ENCODE results near the gene NPAS3. TPM values are rescaled to one million over a fixed set of nuclear protein-coding genes. Genes with fewer than 3 reads are reported as not detected.
A peak's percentile ranks its signal among the peaks of the same experiment; 100 is the strongest.

NPAS3 gene
- total and polyA plus RNA-seq, 2 donors (not counting 3 experiments of a cell fraction or from before 2014, with no cell fraction given) = 0.10 to 0.13 TPM

GRCh38 chr14:32896979-32897697 lies 41.5 kb upstream of the NPAS3 start:
- TF ChIP-seq JUN (IDR thresholded peaks at IDR 0.05; ENCODE audit: borderline replicate concordance, insufficient read depth, insufficient read length, low read depth) (no peak), FOS (IDR thresholded peaks at IDR 0.05; ENCODE audit: borderline replicate concordance, insufficient read depth, low read length) (no peak), GATA2 (IDR thresholded peaks at IDR 0.05; ENCODE audit: insufficient read depth, insufficient read length, low read depth, low read length) (no peak)
- Histone ChIP-seq H3K27ac (ENCODE audit: insufficient read depth, low read depth, low read length) (no peak overlapping the region), H3K4me1 (ENCODE audit: control insufficient read depth, extremely low read depth, insufficient read depth, low read length) (no peaks in the 10 kb centered on the region), H3K9ac (replicated peaks; ENCODE audit: extremely low read depth, insufficient read depth, low read length) (peak overlapping the region; percentile 61), H3K9me1 (replicated peaks; ENCODE audit: control insufficient read depth, extremely low read depth, insufficient read depth, low read length) (no peaks in the 10 kb centered on the region), H3K27me3 (ENCODE audit: control insufficient read depth in 2 of 2, insufficient read depth in 2 of 2, low read length in 2 of 2) (no peaks in the 10 kb centered on the region), H4K20me1 (replicated peaks; ENCODE audit: control insufficient read depth, extremely low read depth, insufficient read depth, low read length) (no peaks in the 10 kb centered on the region), H3K4me2 (ENCODE audit: insufficient read depth, low read length) (peak overlapping the region; percentile 93), H2AFZ (ENCODE audit: low read depth, low read length) (peak overlapping the region; percentile 96), H3K36me3 (ENCODE audit: control insufficient read depth in 2 of 2, extremely low read depth in 1 of 2, insufficient read depth in 2 of 2, low read length in 2 of 2) (no peaks in the 10 kb centered on the region), H3K4me3 (replicated peaks in 1 of 3; ENCODE audit: insufficient read depth in 1 of 3, low read depth in 1 of 3, low read length in 3 of 3) (peak overlapping the region; percentile 38 to 89 (median 70)), H3K79me2 (ENCODE audit: control insufficient read depth, insufficient read depth, low read length) (no peaks in the 10 kb centered on the region), H3K9me3 (replicated peaks; ENCODE audit: control insufficient read depth, insufficient read depth, low read length) (no peaks in the 10 kb centered on the region)
- FAIRE-seq = peak; percentile 77
- BruUV-seq (replicated peaks) = no TSS peak
- dilution Hi-C loops (cut with MboI; ENCODE audit: extremely low pct_ligation_motif_present, low sequenced_read_pairs) (no loop called here), intact Hi-C loops (cut with micrococcal nuclease) (no loop called here)
- POLR2A ChIA-PET = no interaction called here
- peak; percentile 63 for DNase-seq (ENCODE audit: low read depth, low spot score)
- CTCF ChIA-PET = interaction anchor here (0.7 to 1.0 kb wide), 2 partner anchors 17 to 896 kb away, joined by 3 to 4 read pairs; no protein-coding TSS in a partner anchor

- Histone ChIP-seq H3K9me3 (replicated peaks; ENCODE audit: control insufficient read depth, insufficient read depth, low read length) (no peaks in the 10 kb centered on the region), H3K9ac (replicated peaks; ENCODE audit: extremely low read depth, insufficient read depth, low read length) (no peak overlapping the region), H3K36me3 (ENCODE audit: control insufficient read depth in 2 of 2, extremely low read depth in 1 of 2, insufficient read depth in 2 of 2, low read length in 2 of 2) (no peaks in the 10 kb centered on the region), H4K20me1 (replicated peaks; ENCODE audit: control insufficient read depth, extremely low read depth, insufficient read depth, low read length) (no peaks in the 10 kb centered on the region), H3K79me2 (ENCODE audit: control insufficient read depth, insufficient read depth, low read length) (no peaks in the 10 kb centered on the region), H3K9me1 (replicated peaks; ENCODE audit: control insufficient read depth, extremely low read depth, insufficient read depth, low read length) (no peaks in the 10 kb centered on the region), H3K27ac (ENCODE audit: insufficient read depth, low read depth, low read length) (no peak overlapping the region), H3K4me1 (ENCODE audit: control insufficient read depth, extremely low read depth, insufficient read depth, low read length) (no peaks in the 10 kb centered on the region), H3K4me2 (ENCODE audit: insufficient read depth, low read length) (peak overlapping the region; percentile 93), H3K27me3 (ENCODE audit: control insufficient read depth in 2 of 2, insufficient read depth in 2 of 2, low read length in 2 of 2) (no peaks in the 10 kb centered on the region), H3K4me3 (replicated peaks in 1 of 3; ENCODE audit: insufficient read depth in 1 of 3, low read depth in 1 of 3, low read length in 3 of 3) (peak overlapping the region; percentile 38 to 89 (median 70)), H2AFZ (ENCODE audit: low read depth, low read length) (peak overlapping the region; percentile 96)
- no TSS peak for BruUV-seq (replicated peaks)
- POLR2A ChIA-PET = no interaction called here
- DNase-seq (ENCODE audit: low read depth, low spot score) = no peak
- intact Hi-C loops (cut with micrococcal nuclease) = no loop called here
- TF ChIP-seq JUN (IDR thresholded peaks at IDR 0.05; ENCODE audit: borderline replicate concordance, insufficient read depth, insufficient read length, low read depth) = no peak
- no peak for TF ChIP-seq EZH2 (IDR thresholded peaks at IDR 0.05; ENCODE audit: borderline replicate concordance, low read depth, low read length, severe bottlenecking)
- no peak for TF ChIP-seq MAX (IDR thresholded peaks at IDR 0.05; ENCODE audit: insufficient read depth, insufficient read length)
- TF ChIP-seq GATA2 (IDR thresholded peaks at IDR 0.05; ENCODE audit: insufficient read depth, insufficient read length, low read depth, low read length) = no peak
- no peak for TF ChIP-seq FOS (IDR thresholded peaks at IDR 0.05; ENCODE audit: borderline replicate concordance, insufficient read depth, low read length)
- no peak for TF ChIP-seq CTCF (IDR thresholded peaks at IDR 0.05; ENCODE audit: extremely low read depth in 1 of 2, insufficient read depth in 1 of 2, low read depth in 1 of 2, low read length in 2 of 2)
- no peak for TF ChIP-seq MYC (IDR thresholded peaks at IDR 0.05; ENCODE audit: low read depth, low read length)
- no peak for TF ChIP-seq POLR2A (IDR thresholded peaks at IDR 0.05; ENCODE audit: low read depth, low read length)
- no peak for TF ChIP-seq POLR2AphosphoS5 (IDR thresholded peaks at IDR 0.05; ENCODE audit: insufficient read depth, low read depth, low read length)
- CTCF ChIA-PET = no interaction called here
- FAIRE-seq = no peak
- dilution Hi-C loops (cut with MboI; ENCODE audit: extremely low pct_ligation_motif_present, low sequenced_read_pairs) = no loop called here
Observed at GRCh38 chr14:32897698-32898064, 41.0 kb upstream of the NPAS3 start.

All from endothelial cell of umbilical vein (primary cell).